ENCODE data around the gene DCDC1.

GRCh38 chr11:31089117-31089516 lies 280.4 kb downstream of the DCDC1 start:
- TF ChIP-seq CTCF (IDR thresholded peaks at IDR 0.05) (no peak), POLR2A (IDR thresholded peaks at IDR 0.05) (no peak)
